ENCODE data around the gene MCTP1.

- no peak for TF ChIP-seq CTCF (optimal IDR thresholded peaks at IDR 0.05 in 1 of 3, IDR thresholded peaks at IDR 0.05 in 1 of 3, conservative IDR thresholded peaks at IDR 0.05 in 1 of 3; ENCODE audit: extremely low read depth in 1 of 3, insufficient read depth in 2 of 3, low read length in 3 of 3)
- no peak for TF ChIP-seq EZH2 (IDR thresholded peaks at IDR 0.05; ENCODE audit: low read length)
These were observed 317.4 kb downstream of the MCTP1 start for GRCh38 chr5:94967525-94967924.
